SK-N-MC (cell line): ENCODE data around the gene NLRC4.

Experiments
- EZH2 ChIP-seq: fragments of 200-600 bp; sonication (generic); IDR thresholded peaks from one replicate; pipeline ENCODE4 v1.6.1; 2017; ENCODE audit warnings: antibody characterized with exemption
- FOXP2 ChIP-seq: optimal IDR thresholded peaks from 2 replicates; pipeline ENCODE3; 2011; ENCODE audit warnings: mild to moderate bottlenecking, moderate library complexity; ENCODE audit not compliant: insufficient read depth; ENCODE audit errors: extremely low read length, control extremely low read depth
- POLR2AphosphoS5 ChIP-seq: IDR thresholded peaks from 2 replicates; pipeline ENCODE4 v1.6.1; 2012; ENCODE audit warnings: mild to moderate bottlenecking, low read depth, low read length, borderline replicate concordance

DNA sequence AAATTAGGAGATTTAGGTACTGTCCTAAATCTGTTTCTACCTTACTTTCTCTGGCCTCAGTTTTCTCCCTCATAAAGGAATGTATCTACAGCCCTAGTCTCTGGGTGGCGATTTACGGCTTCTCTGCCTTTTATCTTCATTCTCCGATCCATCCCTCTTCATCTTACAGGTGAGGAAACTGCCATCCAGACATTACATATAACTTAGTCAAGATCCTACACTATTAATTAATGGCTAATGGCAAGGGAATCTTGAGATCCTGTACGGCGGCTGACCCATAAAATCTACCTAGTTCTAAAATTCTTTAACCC lies 12.6 kb upstream of the NLRC4 start:
- TF ChIP-seq POLR2AphosphoS5: no peak
- no peak for TF ChIP-seq FOXP2
- TF ChIP-seq EZH2: no peak
